ENCODE results near the gene TBCK. TPM values are rescaled to one million over a fixed set of nuclear protein-coding genes. Genes with fewer than 3 reads are reported as not detected.

TBCK gene
- total and polyA plus RNA-seq, 9 of the 15 experiments (the other 6 are each of a cell fraction or from before 2014, with no cell fraction given): 5.3 to 26.6 (median 16.2) TPM

- no peak for TF ChIP-seq ZBTB5 (IDR thresholded peaks at IDR 0.05)
- TF ChIP-seq BRD4 (IDR thresholded peaks at IDR 0.05): no peak
- TF ChIP-seq E2F8 (IDR thresholded peaks at IDR 0.05; ENCODE audit: low read depth, partially characterized antibody): no peak
- peak; percentile 31; the same call in 1 of the 2 replicates for TF ChIP-seq MAFG (tag; conservative IDR thresholded peaks at IDR 0.05)
- no peak for TF ChIP-seq CC2D1A (IDR thresholded peaks at IDR 0.05)
- no peak for TF ChIP-seq CEBPG (CRISPR knock-in tag; IDR thresholded peaks at IDR 0.05)
- TF ChIP-seq CEBPG (tag; conservative IDR thresholded peaks at IDR 0.05 in 1 of 2, IDR thresholded peaks at IDR 0.05 in 1 of 2): peak in 1 of 2 experiments; percentile 82; a peak in 2 of 4 replicates
- TF ChIP-seq YY1 (IDR thresholded peaks at IDR 0.05; ENCODE audit: borderline replicate concordance in 1 of 3, control insufficient read depth in 1 of 3, extremely low read depth in 1 of 3, insufficient read depth in 3 of 3, insufficient read length in 1 of 3, insufficient replicate concordance in 2 of 3, low read depth in 1 of 3, low read length in 2 of 3): peak in 1 of 3 experiments; percentile 28
- peak; percentile 59 for TF ChIP-seq NFE2 (IDR thresholded peaks at IDR 0.05; ENCODE audit: low read depth)
- no peak for TF ChIP-seq SNAPC5 (CRISPR knock-in tag; IDR thresholded peaks at IDR 0.05)
These were observed 28.5 kb downstream of the TBCK start (continued) for GRCh38 chr4:106287353-106287969.

Measured in K562 (cell line).